Measurements from ENCODE around the gene PSME2. TPM values are rescaled to one million over a fixed set of nuclear protein-coding genes. Genes with fewer than 3 reads are reported as not detected.

The PSME2 gene
- total RNA-seq, 1 experiment from 2014 or later = 172 TPM

DNA sequence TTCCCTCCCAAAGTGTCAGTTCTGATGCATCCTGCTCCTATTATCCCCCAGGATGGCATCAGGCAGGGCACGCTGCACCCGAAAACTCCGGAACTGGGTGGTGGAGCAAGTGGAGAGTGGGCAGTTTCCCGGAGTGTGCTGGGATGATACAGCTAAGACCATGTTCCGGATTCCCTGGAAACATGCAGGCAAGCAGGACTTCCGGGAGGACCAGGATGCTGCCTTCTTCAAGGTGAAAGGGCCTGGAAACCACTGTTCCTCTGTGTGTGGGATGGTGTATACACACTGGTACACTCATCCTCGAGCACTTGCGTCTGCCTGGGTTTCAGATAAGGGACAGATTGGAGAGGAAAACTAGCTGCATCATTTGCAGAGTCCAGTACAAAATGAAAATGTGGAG lies 15.7 kb upstream of the PSME2 start:
- no peaks in the 10 kb centered on the region for H3K9me3 ChIP-seq (ENCODE audit: low read depth, low read length, poor library complexity, severe bottlenecking)
- peaks cover 8% of the 10 kb centered on the region for H3K4me1 ChIP-seq (ENCODE audit: insufficient read depth, low read length, poor library complexity, severe bottlenecking)
- no peaks in the 10 kb centered on the region for H3K27me3 ChIP-seq (replicated peaks; ENCODE audit: insufficient read depth, low read depth, low read length, poor library complexity)
- peak overlapping the region; percentile 51 for H3K4me3 ChIP-seq (ENCODE audit: low read depth, low read length, poor library complexity, severe bottlenecking)
- H3K27ac ChIP-seq (ENCODE audit: low read depth, low read length, poor library complexity, severe bottlenecking) = no peak overlapping the region
- no peak for DNase-seq (ENCODE audit: low spot score)
- BruUV-seq (replicated peaks) = no TSS peak
- TF ChIP-seq EZH2 (IDR thresholded peaks at IDR 0.05; ENCODE audit: borderline replicate concordance, low read depth, low read length, poor library complexity, severe bottlenecking) = no peak
- TF ChIP-seq, protein P1, sequence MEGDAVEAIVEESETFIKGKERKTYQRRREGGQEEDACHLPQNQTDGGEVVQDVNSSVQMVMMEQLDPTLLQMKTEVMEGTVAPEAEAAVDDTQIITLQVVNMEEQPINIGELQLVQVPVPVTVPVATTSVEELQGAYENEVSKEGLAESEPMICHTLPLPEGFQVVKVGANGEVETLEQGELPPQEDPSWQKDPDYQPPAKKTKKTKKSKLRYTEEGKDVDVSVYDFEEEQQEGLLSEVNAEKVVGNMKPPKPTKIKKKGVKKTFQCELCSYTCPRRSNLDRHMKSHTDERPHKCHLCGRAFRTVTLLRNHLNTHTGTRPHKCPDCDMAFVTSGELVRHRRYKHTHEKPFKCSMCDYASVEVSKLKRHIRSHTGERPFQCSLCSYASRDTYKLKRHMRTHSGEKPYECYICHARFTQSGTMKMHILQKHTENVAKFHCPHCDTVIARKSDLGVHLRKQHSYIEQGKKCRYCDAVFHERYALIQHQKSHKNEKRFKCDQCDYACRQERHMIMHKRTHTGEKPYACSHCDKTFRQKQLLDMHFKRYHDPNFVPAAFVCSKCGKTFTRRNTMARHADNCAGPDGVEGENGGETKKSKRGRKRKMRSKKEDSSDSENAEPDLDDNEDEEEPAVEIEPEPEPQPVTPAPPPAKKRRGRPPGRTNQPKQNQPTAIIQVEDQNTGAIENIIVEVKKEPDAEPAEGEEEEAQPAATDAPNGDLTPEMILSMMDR (conservative IDR thresholded peaks at IDR 0.05; ENCODE audit: low read depth, low read length) = no peak
- ChIA-PET POLR2A (ENCODE audit: low non-redundant PET) (no interaction called here), CTCF (interaction anchor here (1.0 to 2.6 kb wide), 2 partner anchors 69 to 104 kb away, joined by 3 to 17 read pairs; no protein-coding TSS in a partner anchor)
- intact Hi-C loops (cut with micrococcal nuclease; ENCODE audit: unreplicated experiment) = no loop called here
- H3K36me3 ChIP-seq (ENCODE audit: insufficient read depth, low read length, poor library complexity, severe bottlenecking) = peaks cover 32% of the 10 kb centered on the region

DNA sequence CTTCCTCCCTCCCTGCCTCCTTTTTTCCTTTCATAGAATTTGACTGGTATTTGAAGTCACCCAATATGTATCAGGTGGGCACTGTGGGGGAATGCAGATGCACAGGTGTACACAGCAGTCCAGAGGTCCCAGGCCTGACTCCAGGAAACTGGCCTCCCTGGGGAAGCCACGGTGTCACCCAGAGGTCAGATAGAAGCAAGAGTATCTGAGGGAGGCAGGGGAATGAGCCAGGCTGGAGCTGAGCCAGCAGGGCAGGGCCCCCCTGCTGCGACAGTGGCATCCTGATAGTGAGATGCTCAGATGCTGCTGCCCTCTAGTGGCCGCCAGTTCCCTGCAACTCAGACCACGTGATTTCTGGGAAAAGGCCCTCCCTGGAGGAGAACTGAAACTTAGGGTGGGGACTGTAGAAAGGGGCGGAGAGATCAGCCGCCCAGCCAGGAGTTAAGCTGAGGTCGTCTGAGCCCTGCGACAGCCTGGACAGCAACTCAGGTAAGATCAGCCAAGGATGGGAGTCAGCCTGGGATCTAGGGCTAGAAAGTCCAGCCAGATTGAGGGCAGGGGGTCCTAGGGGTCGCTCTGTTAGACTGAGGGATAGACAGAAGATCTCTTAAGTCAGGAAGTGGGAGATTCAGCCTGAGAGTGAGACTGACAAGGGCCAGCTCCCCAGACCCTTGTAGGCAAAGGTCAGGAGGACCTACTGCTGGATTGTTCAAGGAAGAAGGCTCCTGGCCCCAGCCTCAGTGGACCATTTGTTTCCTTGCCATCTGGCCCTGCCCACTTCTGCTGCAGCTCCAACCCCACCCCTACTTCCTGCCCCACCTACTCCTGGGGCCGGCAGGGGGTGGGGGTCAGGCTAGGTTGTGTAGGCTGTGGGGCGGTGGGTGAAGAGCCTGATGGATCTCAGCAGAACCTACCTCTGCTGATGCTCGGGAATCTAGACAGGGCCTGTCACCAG lies 14.7 kb upstream of the PSME2 start, which contains the start of gene IRF9:
TSS of gene IRF9 (plus strand) at position 416 of the 955 bp plus-strand sequence. CDS start 880 bp downstream, outside the sequence.
- H3K4me1 ChIP-seq (ENCODE audit: insufficient read depth, low read length, poor library complexity, severe bottlenecking) = peaks cover 8% of the 10 kb centered on the region
- peak within 1 kb of the TSS; percentile 75 for H3K27ac ChIP-seq (ENCODE audit: low read depth, low read length, poor library complexity, severe bottlenecking)
- intact Hi-C loops (cut with micrococcal nuclease; ENCODE audit: unreplicated experiment) = loop anchor here (1.0 kb wide), 3 partner anchors 14 to 149 kb away; partner anchors contain the start of gene RNF31
- CTCF ChIA-PET = interaction anchor here (0.5 to 2.6 kb wide), 9 partner anchors 14 to 103 kb away, joined by 3 to 17 read pairs (median 3); partner anchors contain the start of genes DCAF11, NRL and PSME1
- H3K27me3 ChIP-seq (replicated peaks; ENCODE audit: insufficient read depth, low read depth, low read length, poor library complexity) = no peaks in the 10 kb centered on the region
- peak within 1 kb of the TSS; percentile 51 for H3K4me3 ChIP-seq (ENCODE audit: low read depth, low read length, poor library complexity, severe bottlenecking)
- no peak for TF ChIP-seq EZH2 (IDR thresholded peaks at IDR 0.05; ENCODE audit: borderline replicate concordance, low read depth, low read length, poor library complexity, severe bottlenecking)
- TF ChIP-seq, protein P1 (conservative IDR thresholded peaks at IDR 0.05; ENCODE audit: low read depth, low read length) = peak; percentile 99
- POLR2A ChIA-PET (ENCODE audit: low non-redundant PET) = interaction anchor here (0.6 kb wide), 1 partner anchor 67 kb away, joined by 3 read pairs; the partner anchor contains the start of gene PCK2
- BruUV-seq (replicated peaks) = no TSS peak
- peak; percentile 95 for DNase-seq (ENCODE audit: low spot score)
- no peaks in the 10 kb centered on the region for H3K9me3 ChIP-seq (ENCODE audit: low read depth, low read length, poor library complexity, severe bottlenecking)
- peaks cover 40% of the 10 kb centered on the region for H3K36me3 ChIP-seq (ENCODE audit: insufficient read depth, low read length, poor library complexity, severe bottlenecking)

GRCh38 chr14:24160499-24160849 lies 14.1 kb upstream of the PSME2 start:
- no peak overlapping the region for H3K27ac ChIP-seq (ENCODE audit: low read depth, low read length, poor library complexity, severe bottlenecking)
- BruUV-seq (replicated peaks) = no TSS peak
- CTCF ChIA-PET = interaction anchor here (0.6 to 2.6 kb wide), 4 partner anchors 21 to 102 kb away, joined by 3 to 17 read pairs (median 5); partner anchors contain the start of genes DCAF11 and NRL
- POLR2A ChIA-PET (ENCODE audit: low non-redundant PET) = no interaction called here
- peaks cover 46% of the 10 kb centered on the region for H3K36me3 ChIP-seq (ENCODE audit: insufficient read depth, low read length, poor library complexity, severe bottlenecking)
- no peaks in the 10 kb centered on the region for H3K27me3 ChIP-seq (replicated peaks; ENCODE audit: insufficient read depth, low read depth, low read length, poor library complexity)
- intact Hi-C loops (cut with micrococcal nuclease; ENCODE audit: unreplicated experiment) = no loop called here
- H3K4me1 ChIP-seq (ENCODE audit: insufficient read depth, low read length, poor library complexity, severe bottlenecking) = peaks cover 8% of the 10 kb centered on the region
- H3K4me3 ChIP-seq (ENCODE audit: low read depth, low read length, poor library complexity, severe bottlenecking) = no peak overlapping the region
- no peaks in the 10 kb centered on the region for H3K9me3 ChIP-seq (ENCODE audit: low read depth, low read length, poor library complexity, severe bottlenecking)
- DNase-seq (ENCODE audit: low spot score) = no peak
- TF ChIP-seq EZH2 (IDR thresholded peaks at IDR 0.05; ENCODE audit: borderline replicate concordance, low read depth, low read length, poor library complexity, severe bottlenecking) = no peak

All from A673 (cell line).